Gastrocnemius medialis (tissue), 4 donors: Measurements from ENCODE around the gene PTH2. TPM values are rescaled to one million over a fixed set of nuclear protein-coding genes. Genes with fewer than 3 reads are reported as not detected.

Experiments used
- ATAC-seq, 2 donors: fragments of 150-250 bp; one replicate each; pipeline ENCODE4 v1.9.1; 2016
- DNase-seq, 2 donors: peaks; one replicate each; pipeline ENCODE4 v3.0.0-alpha.2; 2019
- H3K27ac ChIP-seq, 4 donors: fragments of 200-600 bp; sonication (generic); 1 replicate in 1 of 4; 2 replicates in 3 of 4; pipeline ENCODE4 v1.5.1; 2016 to 2018; ENCODE audit warnings: mild to moderate bottlenecking in 2 of 4, moderate library complexity in 1 of 4
- H3K27me3 ChIP-seq, 3 donors: fragments of 200-600 bp; sonication (generic) in 2 of 3; 1 replicate in 1 of 3; 2 replicates in 2 of 3; pipeline versions ENCODE4 v1.5.1 to v1.6.0; 2016 to 2019; ENCODE audit warnings: mild to moderate bottlenecking in 1 of 3, moderate library complexity in 1 of 3
- H3K36me3 ChIP-seq, 2 donors: fragments of 200-600 bp; sonication (generic) in 1 of 2; one replicate each; pipeline ENCODE4 v1.5.1; 2017 to 2018
- H3K4me1 ChIP-seq, 2 donors: fragments of 200-600 bp; sonication (generic) in 1 of 2; one replicate each; pipeline ENCODE4 v1.5.1; 2016 to 2017; ENCODE audit warnings: mild to moderate bottlenecking in 2 of 2
- H3K4me3 ChIP-seq, 4 donors: fragments of 200-600 bp; sonication (generic) in 3 of 4; 1 replicate in 1 of 4; 2 replicates in 3 of 4; pipeline ENCODE4 v1.5.1; 2016 to 2019; ENCODE audit warnings: mild to moderate bottlenecking in 2 of 4
- H3K9me3 ChIP-seq, 3 donors: fragments of 200-600 bp; sonication (generic) in 2 of 3; 1 replicate in 1 of 3; 2 replicates in 2 of 3; pipeline ENCODE4 v1.5.1; 2016 to 2019
- POLR2A ChIP-seq, 2 donors: fragments of 450-650 bp; IDR thresholded peaks; one replicate each; pipeline ENCODE4 v1.6.1; 2017; ENCODE audit warnings: antibody characterized with exemption in 2 of 2, mild to moderate bottlenecking in 2 of 2, moderate library complexity in 2 of 2
- in situ Hi-C, 4 donors: fragments of 200-750 bp; cut with MboI; loops; one replicate each; pipeline versions ENCODE4 v1.15.0 to v1.8.0; 2017; ENCODE audit warnings: low sequenced_read_pairs in 4 of 4
- intact Hi-C: fragments of 100-400 bp; cut with DNase I; formaldehyde crosslinking; loops from one replicate; pipeline ENCODE4 v1.15.1; 2023; ENCODE audit warnings: low total_unique reads
- total RNA-seq, 4 donors: library from RNA; depleted of rRNA; stranded (reverse); fragments of >200 nt; gene quantifications; one replicate each; pipeline versions ENCODE4 v1.1.0 to v1.2.3, GENCODE V29; 2016
- TF ChIP-seq, protein P1 (sequence below), 5 experiments: fragments of 450-650 bp in 3 of 5; fragments of 200-600 bp in 2 of 5; sonication (generic) in 2 of 5; IDR thresholded peaks in 4 of 5; conservative IDR thresholded peaks in 1 of 5; 1 replicate in 4 of 5; 2 replicates in 1 of 5; pipeline ENCODE4 v1.5.1; 2016 to 2019; ENCODE audit warnings: antibody characterized with exemption in 5 of 5, mild to moderate bottlenecking in 3 of 5, moderate library complexity in 3 of 5

PTH2 gene
- total RNA-seq, 4 donors from 2014 or later: not detected

DNA sequence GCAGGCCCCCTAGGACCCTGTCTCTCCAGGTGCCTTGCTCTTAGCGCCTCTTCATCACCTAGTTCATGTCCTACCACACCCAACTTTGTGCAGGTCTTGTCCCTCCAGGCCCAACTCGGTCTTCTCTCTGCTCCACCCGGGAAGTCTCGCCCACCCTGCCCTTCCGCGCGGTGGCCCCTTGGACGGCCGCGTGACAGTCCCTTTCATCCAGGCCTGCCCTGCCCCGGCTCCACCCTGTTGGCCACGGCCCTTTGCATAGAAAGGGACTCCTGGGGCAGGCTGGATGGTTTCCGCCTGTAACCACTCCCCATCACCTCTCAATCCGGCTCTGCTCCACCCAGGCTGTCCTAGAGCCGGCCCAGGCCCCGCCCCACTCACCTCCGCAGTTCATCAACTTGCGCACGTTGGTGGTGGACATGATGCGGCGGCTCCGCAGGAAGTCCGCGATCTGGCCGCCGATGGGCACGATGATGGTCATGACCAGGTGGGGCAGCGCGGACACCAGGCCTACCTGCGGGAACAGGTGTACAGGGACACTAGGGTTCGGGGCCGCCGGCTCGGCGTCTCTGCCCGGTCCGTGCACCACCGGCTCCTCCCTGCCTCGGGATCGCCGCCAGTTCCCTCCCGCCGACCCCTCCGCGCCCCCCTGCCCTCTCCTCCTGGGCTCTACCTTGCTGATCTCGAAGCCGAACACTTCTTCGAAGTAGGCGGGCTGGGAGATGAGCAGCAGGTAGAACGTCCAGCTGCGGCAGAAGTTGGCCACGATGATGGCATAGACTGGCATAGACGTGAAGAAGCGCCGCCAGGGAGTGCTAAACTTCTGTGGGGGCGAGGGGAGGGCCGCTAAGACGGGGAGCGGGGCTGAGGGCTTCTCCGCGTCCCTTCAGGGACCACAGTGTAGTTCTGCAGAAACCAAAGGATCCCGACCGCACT is 9.2 kb upstream of the PTH2 start:
- Histone ChIP-seq H3K4me1 (peaks cover 0 to 8% of the 10 kb centered on the region in 2 donors), H3K27ac (no peak overlapping the region), H3K27me3 (peaks cover 92 to 93% (median 92%) of the 10 kb centered on the region in 3 donors), H3K36me3 (no peaks in the 10 kb centered on the region), H3K9me3 (no peaks in the 10 kb centered on the region), H3K4me3 (no peak overlapping the region)
- in situ Hi-C loops: no loop called here
- ATAC-seq (no peak), DNase-seq (no peak)
- intact Hi-C loops: no loop called here
- TF ChIP-seq POLR2A (IDR thresholded peaks at IDR 0.05): no peak
- TF ChIP-seq, protein P1, sequence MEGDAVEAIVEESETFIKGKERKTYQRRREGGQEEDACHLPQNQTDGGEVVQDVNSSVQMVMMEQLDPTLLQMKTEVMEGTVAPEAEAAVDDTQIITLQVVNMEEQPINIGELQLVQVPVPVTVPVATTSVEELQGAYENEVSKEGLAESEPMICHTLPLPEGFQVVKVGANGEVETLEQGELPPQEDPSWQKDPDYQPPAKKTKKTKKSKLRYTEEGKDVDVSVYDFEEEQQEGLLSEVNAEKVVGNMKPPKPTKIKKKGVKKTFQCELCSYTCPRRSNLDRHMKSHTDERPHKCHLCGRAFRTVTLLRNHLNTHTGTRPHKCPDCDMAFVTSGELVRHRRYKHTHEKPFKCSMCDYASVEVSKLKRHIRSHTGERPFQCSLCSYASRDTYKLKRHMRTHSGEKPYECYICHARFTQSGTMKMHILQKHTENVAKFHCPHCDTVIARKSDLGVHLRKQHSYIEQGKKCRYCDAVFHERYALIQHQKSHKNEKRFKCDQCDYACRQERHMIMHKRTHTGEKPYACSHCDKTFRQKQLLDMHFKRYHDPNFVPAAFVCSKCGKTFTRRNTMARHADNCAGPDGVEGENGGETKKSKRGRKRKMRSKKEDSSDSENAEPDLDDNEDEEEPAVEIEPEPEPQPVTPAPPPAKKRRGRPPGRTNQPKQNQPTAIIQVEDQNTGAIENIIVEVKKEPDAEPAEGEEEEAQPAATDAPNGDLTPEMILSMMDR (IDR thresholded peaks at IDR 0.05 in 4 of 5, conservative IDR thresholded peaks at IDR 0.05 in 1 of 5): no peak

DNA sequence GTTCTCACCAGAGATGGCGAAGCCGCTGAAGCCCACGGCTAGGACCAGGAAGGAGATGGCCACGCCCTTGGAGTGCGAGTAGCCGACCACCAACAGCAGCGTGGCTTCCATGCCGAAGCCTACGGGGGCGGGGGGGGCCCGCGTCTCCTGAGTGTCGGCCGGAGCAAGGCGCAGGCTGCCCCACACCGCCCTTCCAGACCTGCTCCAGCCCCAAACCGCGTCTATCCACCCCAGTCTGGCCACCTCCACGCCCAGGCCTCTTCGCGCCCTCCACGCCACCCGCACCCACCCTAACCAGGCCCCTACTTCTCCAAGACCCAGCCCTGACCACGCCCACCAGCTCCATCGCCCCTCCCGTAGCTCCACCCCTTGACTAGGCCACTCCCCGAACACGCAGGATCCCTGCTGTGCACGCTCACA is 8.1 kb upstream of the PTH2 start:
- DNase-seq: no peak
- Histone ChIP-seq H3K36me3 (no peaks in the 10 kb centered on the region), H3K27ac (no peak overlapping the region), H3K4me1 (peaks cover 0 to 8% of the 10 kb centered on the region in 2 donors), H3K27me3 (peaks cover 92 to 94% (median 93%) of the 10 kb centered on the region in 3 donors), H3K4me3 (no peak overlapping the region), H3K9me3 (no peaks in the 10 kb centered on the region)
- in situ Hi-C loops: no loop called here
- intact Hi-C loops: no loop called here
- ATAC-seq: no peak
- TF ChIP-seq, protein P1 (IDR thresholded peaks at IDR 0.05 in 4 of 5, conservative IDR thresholded peaks at IDR 0.05 in 1 of 5): no peak
- no peak for TF ChIP-seq POLR2A (IDR thresholded peaks at IDR 0.05)

DNA sequence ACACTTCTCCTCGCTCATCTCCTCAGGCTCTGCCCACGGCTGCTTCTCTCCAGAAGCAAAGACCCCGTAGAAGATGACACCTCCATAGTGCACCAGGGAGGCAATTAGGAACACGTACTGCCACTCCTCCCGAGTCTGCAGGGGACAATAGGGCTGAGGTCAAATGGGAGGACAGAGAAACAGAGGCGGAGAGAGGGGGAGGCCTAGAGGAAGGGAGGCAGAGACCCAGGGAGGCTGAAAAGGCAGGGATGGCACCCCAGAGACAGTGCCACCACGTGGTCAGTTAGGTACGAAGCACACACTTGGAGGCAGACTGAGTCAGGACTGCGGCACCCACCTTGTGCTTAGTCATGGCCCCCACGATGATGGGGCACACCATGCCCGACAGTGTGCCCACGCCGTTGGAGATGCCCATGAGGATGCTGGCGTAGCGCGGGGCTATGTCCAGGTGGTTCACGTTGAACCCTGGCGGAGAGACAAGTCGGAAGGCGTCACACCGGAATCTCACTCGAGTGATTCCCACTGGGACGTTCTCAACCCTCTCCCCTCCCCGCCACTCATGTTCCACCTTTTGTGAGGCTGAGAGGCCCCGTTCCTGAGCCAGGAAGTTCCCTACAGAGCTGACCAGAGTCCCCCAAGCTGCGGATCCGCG is 7.6 kb upstream of the PTH2 start:
- H3K27ac ChIP-seq: no peak overlapping the region
- H3K36me3 ChIP-seq: no peaks in the 10 kb centered on the region
- H3K27me3 ChIP-seq: peaks cover 92 to 94% (median 93%) of the 10 kb centered on the region in 3 donors
- H3K4me3 ChIP-seq: no peak overlapping the region
- ATAC-seq: no peak
- no peak for DNase-seq
- intact Hi-C loops: no loop called here
- H3K9me3 ChIP-seq: no peaks in the 10 kb centered on the region
- in situ Hi-C loops: no loop called here
- peaks cover 0 to 8% of the 10 kb centered on the region in 2 donors for H3K4me1 ChIP-seq
- TF ChIP-seq POLR2A (IDR thresholded peaks at IDR 0.05): no peak
- TF ChIP-seq, protein P1 (IDR thresholded peaks at IDR 0.05 in 4 of 5, conservative IDR thresholded peaks at IDR 0.05 in 1 of 5): no peak

DNA sequence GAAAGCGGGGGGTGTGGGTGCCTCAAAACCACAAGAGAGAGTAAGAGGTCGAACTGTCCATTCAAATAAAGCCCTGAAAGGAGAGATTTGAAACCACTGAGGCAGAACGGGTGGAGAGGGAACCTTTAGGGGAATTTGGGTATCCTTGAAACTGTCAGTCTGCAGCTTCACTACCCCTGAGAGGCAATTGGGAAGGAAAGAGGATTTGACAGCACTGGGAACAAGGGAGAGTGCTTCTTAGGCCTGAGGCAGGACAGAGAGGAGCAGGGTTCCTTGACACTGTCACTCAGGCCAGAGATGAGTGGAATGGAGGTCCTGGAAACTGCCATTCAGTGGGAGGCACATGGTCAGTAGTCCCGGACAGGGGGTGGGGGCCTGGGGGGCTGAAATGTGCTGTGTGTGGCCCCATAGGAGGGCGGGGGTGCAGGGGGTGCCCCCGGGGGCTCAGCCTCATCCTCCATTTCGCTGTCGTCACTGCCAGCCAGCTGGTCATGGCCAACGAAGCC is 7.0 kb upstream of the PTH2 start:
- TF ChIP-seq, protein P1 (IDR thresholded peaks at IDR 0.05 in 4 of 5, conservative IDR thresholded peaks at IDR 0.05 in 1 of 5): no peak
- no peak for TF ChIP-seq POLR2A (IDR thresholded peaks at IDR 0.05)
- Histone ChIP-seq H3K4me3 (no peak overlapping the region), H3K36me3 (no peaks in the 10 kb centered on the region), H3K27me3 (peaks cover 93 to 94% (median 93%) of the 10 kb centered on the region in 3 donors), H3K9me3 (no peaks in the 10 kb centered on the region), H3K4me1 (peaks cover 0 to 8% of the 10 kb centered on the region in 2 donors), H3K27ac (no peak overlapping the region)
- no peak for DNase-seq
- in situ Hi-C loops: no loop called here
- intact Hi-C loops: no loop called here
- ATAC-seq: no peak
